Activated CD4-positive, CD25-positive, alpha-beta regulatory T cell (primary cell): Measurements from ENCODE around the gene KCND1.
A peak's percentile ranks its signal among the peaks of the same experiment; 100 is the strongest.

Experiments
- DNase-seq, 4 experiments: peaks; one replicate each; lab custom pipeline; 2025; lab: John Stamatoyannopoulos, UW

Gene KCND1

GRCh38 chrX:48974574-48974973 is 2.9 kb upstream of the KCND1 start:
- DNase-seq, result no peak

GRCh38 chrX:48974033-48974432 is 2.4 kb upstream of the KCND1 start:
- no peak for DNase-seq

- DNase-seq, result peak in 1 of 4 experiments; percentile 6
Measured at GRCh38 chrX:48972220-48973164, 848 bp upstream of the KCND1 start.

GRCh38 chrX:48969471-48969870 is 2.2 kb downstream of the KCND1 start:
- DNase-seq, result no peak

GRCh38 chrX:48968377-48968776 is 3.3 kb downstream of the KCND1 start:
- DNase-seq, result no peak

GRCh38 chrX:48966796-48967579 is 4.7 kb downstream of the KCND1 start:
- no peak for DNase-seq

- no peak for DNase-seq
Measured at GRCh38 chrX:48965959-48966358, 5.7 kb downstream of the KCND1 start.

- DNase-seq, result no peak
Measured at GRCh38 chrX:48961585-48962091, 10.0 kb downstream of the KCND1 start.

GRCh38 chrX:48960291-48960690 is 11.4 kb downstream of the KCND1 start:
- DNase-seq, result no peak

GRCh38 chrX:48958635-48959094 is 13.0 kb downstream of the KCND1 start:
- no peak for DNase-seq

- DNase-seq, result peak; percentile 74 to 85 (median 82)
Measured at GRCh38 chrX:48957827-48958634, 13.6 kb downstream of the KCND1 start.

GRCh38 chrX:48957477-48957826 is 14.2 kb downstream of the KCND1 start, which contains the start of gene OTUD5:
OTUD5 (minus strand) TSS chrX:48957607; CDS start chrX:48957570, 37 bp downstream.
- DNase-seq, result peak; percentile 44 to 66 (median 62)

- DNase-seq, result peak in 3 of 4 experiments; percentile 5 to 18 (median 10)
Measured at GRCh38 chrX:48956728-48957414, 14.8 kb downstream of the KCND1 start.

- DNase-seq, result no peak
Measured at GRCh38 chrX:48948589-48948988, 23.1 kb downstream of the KCND1 start.

- peak; percentile 9 to 28 (median 14) for DNase-seq
Measured at GRCh38 chrX:48945517-48946348, 25.9 kb downstream of the KCND1 start.

GRCh38 chrX:48942895-48943294 is 28.7 kb downstream of the KCND1 start:
- DNase-seq, result no peak

GRCh38 chrX:48940404-48940955 is 31.2 kb downstream of the KCND1 start:
- DNase-seq, result no peak

GRCh38 chrX:48939524-48940228 is 32.0 kb downstream of the KCND1 start:
- DNase-seq, result no peak
